ENCODE results near the gene MAST4.

MAST4 gene

DNA sequence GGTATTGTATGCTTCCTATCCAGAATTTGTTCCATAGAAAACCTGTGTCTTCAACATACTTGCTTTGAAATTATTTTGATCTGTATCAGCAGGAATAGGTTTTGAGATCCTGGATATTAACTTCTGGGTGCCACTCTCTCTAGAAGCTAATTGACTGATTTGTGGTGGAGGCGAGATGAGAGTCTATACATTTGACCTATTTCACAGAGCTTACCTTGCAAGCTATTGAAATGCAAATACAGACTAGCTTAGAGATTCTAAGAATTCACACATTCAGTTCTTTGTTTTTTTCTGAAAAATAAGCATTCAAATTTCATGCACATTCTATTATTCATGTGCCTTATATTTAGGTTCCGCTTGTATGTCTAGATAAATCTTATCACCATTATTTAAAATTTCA lies 246.3 kb downstream of the MAST4 start:
- no peak for DNase-seq (ENCODE audit: low read depth, low spot score)

GRCh38 chr5:66843065-66843464 lies 246.9 kb downstream of the MAST4 start:
- no peak for DNase-seq (ENCODE audit: low read depth, low spot score)

DNA sequence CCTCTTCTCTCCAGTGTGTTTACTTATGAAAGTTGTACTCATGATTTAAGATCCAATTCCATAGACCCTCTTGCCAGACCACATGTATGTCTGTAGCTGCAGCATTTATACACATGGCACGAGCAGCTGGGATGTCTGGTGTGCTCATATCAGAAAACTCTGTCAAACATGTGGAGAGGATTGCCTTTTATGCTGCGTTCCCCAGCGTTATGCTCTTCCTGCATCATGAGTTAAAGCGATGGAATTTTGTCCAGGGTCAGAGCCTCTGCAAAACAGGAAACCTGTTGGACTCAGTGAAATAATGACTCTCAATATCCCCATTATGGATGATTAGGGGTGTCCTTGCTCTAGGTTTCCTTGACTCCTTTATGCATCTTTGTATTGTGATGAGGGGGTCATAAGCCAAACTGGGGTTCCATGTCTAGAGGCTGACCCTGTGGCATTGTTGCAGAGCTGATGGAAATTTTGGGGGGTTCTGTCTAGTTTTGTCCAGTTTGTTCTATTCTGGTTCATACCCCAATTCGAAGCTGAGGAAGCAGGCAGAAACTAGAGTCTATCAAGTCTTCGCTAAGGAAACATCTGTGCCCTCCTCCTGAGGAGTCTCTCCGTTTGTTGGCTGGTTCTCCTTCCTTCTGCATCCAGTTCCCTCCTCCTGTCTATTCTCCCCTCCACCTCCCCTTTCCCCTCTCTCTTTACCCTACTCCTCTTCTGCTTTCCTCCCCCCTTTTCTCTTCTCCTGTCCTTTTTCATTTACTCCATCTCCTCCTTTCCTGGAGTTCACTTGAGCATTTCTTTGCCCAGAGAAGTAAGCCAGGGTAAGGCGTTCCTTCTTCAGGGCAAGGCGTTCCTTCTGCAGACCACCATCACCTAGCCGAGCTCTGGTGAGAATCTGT lies 252.8 kb downstream of the MAST4 start:
- DNase-seq (ENCODE audit: low read depth, low spot score), result no peak

GRCh38 chr5:66849803-66850202 lies 253.6 kb downstream of the MAST4 start:
- no peak for DNase-seq (ENCODE audit: low read depth, low spot score)

GRCh38 chr5:66850354-66851075 lies 254.3 kb downstream of the MAST4 start:
- no peak for DNase-seq (ENCODE audit: low read depth, low spot score)

GRCh38 chr5:66851306-66851705 lies 255.1 kb downstream of the MAST4 start:
- no peak for DNase-seq (ENCODE audit: low read depth, low spot score)

GRCh38 chr5:66854416-66854815 lies 258.2 kb downstream of the MAST4 start:
- no peak for DNase-seq (ENCODE audit: low read depth, low spot score)

DNA sequence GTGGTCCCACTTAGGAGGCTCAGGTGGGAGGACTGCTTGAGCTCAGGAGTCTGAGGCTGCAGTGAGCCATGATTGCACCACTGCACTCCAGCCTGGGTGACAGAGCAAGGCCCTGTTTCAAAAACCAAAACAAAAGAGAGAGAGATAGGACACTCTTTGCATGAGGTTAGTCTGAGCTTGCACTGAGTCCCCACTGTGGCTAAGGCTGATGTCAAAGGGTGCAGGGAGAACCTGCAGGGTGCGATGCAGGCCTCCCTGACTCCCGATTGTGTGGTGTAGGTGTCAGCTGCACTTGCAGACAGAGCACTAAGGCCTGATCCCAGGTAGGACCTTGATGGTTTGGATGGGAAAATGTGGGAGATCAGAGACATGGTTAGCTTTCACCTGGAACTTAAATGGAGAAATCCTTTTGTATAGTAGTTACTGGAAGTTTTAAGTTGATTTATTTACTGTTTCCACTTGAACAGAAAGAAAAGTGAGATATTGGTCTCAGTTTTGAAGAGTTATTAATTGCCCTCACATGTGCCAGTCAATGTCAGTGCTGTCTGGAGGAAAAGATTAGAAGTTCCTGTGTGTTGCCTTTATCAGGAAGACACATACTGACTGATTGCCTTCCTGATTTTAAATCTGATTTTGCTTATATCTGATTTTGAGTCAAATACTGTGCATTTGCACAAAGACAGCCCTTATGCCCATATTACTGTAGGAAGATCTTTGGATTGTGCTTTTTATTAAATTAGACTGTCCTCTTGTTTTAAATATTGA lies 260.0 kb downstream of the MAST4 start:
- no peak for DNase-seq (ENCODE audit: low read depth, low spot score)

- DNase-seq (ENCODE audit: low read depth, low spot score), result no peak
Observed at GRCh38 chr5:66859526-66859925, 263.3 kb downstream of the MAST4 start.

DNA sequence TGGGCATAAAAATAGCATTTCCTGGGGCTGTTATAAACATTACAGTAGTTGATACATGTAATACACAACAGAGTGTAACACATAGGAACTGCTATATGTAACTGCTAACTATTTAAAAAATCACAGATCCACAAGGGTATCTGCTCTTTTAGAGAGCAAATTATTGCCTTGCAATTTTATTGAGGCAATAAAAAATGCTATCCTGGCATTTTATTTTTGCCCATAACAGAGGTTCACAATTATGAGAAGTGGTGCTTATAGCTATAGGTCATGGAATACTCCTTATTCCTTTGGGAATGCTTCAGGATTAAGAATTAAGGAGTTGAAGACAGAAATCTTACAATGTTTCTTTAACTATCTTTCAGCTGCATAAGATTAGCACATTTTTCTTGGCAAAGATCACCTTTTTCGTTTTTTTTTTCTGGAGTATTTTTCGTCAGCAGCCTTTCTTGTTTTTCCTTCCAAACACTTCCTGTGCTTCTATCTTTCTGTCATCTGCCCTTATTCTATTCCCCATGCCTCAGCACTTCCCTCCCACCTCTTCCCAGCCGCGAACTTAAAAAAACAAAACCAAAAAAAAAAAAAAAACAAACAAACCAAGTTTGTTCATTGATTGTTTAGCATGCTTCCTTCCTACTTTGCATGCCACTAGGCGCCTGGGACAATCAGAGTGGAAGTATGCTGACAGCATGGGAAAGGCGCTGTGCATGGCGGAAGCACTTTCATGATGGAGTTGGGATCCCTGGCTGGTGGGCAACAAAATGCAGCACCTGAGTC lies 264.2 kb downstream of the MAST4 start:
- no peak for DNase-seq (ENCODE audit: low read depth, low spot score)

- no peak for DNase-seq (ENCODE audit: low read depth, low spot score)
Observed at GRCh38 chr5:66861402-66861801, 265.2 kb downstream of the MAST4 start.

DNA sequence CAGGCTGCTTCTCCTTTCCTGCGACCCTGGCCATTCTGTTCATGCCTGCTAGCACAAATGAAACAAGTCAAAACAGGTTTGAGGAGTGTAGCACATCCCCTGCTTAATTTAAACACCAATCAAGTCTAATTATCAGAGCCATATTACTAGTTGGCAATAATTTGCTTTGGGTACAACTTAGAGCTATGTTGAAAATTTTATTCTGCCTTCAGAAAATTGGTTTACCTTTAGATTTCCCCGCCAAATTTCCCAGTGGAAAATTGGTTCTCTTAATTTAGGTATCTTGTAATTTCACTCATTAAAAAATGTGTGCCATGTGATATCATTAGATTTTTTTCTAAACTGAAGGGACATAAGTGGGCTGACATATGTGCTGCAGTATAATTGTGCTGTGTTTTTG lies 265.8 kb downstream of the MAST4 start:
- DNase-seq (ENCODE audit: low read depth, low spot score), result no peak

DNA sequence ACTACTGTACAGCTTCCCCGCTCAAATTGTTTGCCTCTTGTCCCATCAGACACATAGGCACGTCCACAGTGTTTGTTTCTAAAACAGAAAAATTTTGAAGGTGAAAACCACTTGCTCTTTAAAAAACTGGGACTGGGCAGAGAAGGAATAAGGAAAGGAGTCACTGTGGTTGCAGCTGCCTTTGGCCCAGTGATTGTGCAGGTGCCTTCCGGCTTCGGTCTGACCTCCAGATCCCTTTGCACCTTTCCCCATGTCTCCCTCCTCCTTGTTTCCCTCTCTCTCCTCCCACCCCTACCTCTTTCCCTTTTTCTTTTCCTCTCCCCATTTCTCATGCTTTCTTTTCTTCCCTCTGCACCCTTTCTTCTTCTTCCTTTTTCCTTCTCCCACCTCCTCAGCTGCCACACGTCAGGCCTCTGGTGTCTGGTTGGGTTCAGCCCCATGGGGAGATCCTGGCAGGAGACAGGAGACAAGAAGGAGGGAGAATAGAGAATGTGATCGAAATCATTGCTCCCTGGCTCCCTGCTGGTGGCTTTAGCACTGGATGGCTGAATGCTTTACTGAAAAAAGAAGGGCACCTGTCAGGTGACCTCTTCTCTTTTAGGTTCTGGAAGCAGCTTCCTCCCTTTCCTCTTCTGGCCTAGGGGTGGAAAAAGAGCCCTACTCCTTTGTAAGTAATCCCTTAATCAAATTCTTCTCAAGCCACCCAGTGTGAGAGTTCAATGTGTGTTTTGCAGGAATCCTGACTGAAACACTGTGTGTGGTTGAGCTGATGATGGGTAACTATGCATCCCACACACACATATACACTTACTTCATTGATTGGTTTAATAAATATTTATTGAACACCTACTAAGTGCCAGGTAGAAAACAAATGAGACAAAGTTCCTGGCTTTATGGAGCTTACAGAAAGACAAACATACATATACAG lies 267.3 kb downstream of the MAST4 start:
- no peak for DNase-seq (ENCODE audit: low read depth, low spot score)

DNA sequence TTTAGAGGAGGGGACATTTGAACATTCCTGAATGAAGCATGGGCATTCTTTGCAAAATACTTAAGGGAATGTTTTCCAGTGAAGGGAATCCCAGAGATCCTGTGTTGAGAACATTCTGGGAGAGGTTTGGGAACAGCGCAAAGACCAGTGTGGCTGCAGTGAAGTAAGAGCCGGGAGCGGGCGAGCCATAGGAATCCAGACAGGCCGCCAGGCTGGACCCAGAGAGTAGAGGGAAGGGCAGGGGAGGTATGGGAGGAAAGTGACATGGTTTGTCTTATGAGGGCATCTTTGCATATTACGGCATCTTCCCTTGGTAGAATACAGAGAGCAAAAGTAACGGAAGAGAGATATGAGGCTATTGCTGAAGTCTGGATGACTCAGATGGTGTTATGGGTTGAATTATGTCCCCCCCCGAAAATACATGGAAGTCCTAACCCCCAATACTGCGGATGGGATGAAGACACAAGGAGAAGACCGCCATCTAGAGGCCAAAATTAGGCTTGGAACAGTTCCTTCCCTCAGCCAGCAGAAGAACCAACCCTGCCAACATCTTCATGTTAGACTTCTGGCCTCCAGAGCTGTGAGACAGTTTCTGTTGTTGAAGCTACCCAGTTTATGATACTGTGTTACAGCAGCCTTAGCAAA lies 268.2 kb downstream of the MAST4 start:
- no peak for DNase-seq (ENCODE audit: low read depth, low spot score)

DNA sequence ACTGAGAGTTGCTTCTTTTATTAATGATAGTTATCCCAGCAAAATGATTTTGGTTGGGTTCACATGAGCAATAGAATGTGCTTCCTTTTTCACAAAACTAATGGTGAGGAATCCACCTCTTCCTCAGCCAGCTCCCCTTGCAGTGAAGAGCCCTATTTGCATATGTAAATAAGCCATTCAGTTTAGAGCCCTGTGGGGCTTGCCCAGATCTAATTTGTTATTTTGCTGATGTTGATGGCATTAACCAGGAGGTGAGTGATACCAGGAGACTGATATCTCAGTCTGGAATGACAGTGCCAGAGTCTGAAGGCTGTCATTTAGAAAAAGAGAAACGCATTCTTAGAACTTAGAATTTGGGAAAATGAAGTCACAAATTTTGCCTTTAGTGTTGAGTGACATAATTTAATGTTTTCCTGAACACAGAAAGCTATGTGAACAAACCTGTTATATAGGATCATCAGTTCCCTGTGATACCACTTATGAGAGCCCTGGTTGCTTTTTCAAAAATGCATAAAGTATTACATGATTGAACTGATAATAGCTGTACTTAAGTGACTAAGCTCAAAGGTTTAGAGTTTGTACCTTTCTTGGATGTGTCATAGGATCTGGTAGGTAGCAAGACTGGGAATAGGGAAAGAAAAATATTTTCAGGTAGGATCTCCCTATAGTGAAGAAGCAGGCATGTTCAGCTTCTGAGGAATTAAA lies 271.6 kb downstream of the MAST4 start:
- DNase-seq (ENCODE audit: low read depth, low spot score), result no peak

DNA sequence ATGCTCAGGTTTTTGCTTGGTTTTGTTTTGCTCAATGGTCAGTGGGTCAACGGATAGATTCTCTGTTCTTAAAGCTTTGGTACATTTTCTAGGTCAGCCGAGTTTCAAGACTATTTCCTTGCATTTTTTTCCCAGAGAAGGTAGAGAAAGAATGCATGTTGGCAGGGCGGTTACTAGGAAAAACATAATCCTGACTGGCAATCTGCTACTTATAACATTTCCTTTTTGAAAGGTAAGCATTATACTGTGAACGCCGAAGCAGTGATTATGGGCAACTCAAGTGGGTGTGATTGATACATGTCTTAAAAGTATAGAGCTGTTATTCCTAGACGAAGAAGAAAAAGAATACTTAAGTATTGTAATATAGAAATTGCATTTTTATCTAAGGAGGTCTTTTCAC lies 273.2 kb downstream of the MAST4 start:
- DNase-seq (ENCODE audit: low read depth, low spot score), result no peak

GRCh38 chr5:66870708-66871107 lies 274.5 kb downstream of the MAST4 start:
- DNase-seq (ENCODE audit: low read depth, low spot score), result no peak

GRCh38 chr5:66871651-66872050 lies 275.5 kb downstream of the MAST4 start:
- no peak for DNase-seq (ENCODE audit: low read depth, low spot score)

DNA sequence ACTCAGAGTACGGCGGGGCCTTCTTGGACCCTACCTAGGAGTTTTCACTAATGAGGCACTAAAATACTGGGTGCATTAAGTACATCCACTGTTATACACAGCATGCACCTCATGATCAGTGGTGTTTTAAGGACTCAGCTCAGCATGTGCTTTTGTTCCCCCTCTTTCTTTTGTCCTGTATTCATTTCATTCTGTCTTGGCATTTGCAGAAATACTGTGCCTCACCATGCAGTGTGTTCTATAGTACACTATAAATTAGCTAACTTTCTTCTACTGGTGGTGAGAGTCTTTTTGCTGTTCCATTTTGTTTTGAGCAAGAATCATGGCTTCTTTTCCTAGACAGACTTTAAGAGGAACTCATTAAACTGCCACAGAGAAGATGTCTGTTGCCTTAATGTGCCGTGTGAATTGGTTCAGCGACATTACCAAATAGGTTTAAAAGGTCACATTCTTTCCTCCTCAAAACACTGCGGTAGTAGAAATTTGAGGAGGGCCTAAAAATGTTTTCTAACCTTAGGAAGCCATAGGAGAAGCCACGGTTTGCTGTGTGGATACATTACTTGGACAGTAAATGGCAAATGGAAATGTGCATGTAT lies 276.6 kb downstream of the MAST4 start:
- DNase-seq (ENCODE audit: low read depth, low spot score), result no peak

Measured in activated naive CD8-positive, alpha-beta T cell treated with anti-CD3 and anti-CD28 coated beads, Interleukin-2, amount 50 U/mL, for 16 hours (primary cell).